Vagina (tissue), 2 donors: Measurements from ENCODE around the gene ANO10.

Experiments used
- POLR2A ChIP-seq, 2 donors: fragments of 450-650 bp; IDR thresholded peaks; one replicate each; pipeline ENCODE4 v1.6.1; 2017; ENCODE audit warnings: antibody characterized with exemption in 2 of 2, mild to moderate bottlenecking in 2 of 2, moderate library complexity in 2 of 2
- POLR2AphosphoS5 ChIP-seq, 2 donors: sonication (generic); formaldehyde crosslinking; IDR thresholded peaks; one replicate each; pipeline ENCODE4 v1.9.0; 2017; ENCODE audit warnings: antibody characterized with exemption in 2 of 2, mild to moderate bottlenecking in 2 of 2, low read depth in 1 of 2; ENCODE audit not compliant: insufficient read depth in 1 of 2
- TF ChIP-seq, protein P1 (sequence below), 3 experiments: fragments of 450-650 bp in 2 of 3; fragments of 200-600 bp in 1 of 3; sonication (generic) in 1 of 3; IDR thresholded peaks; one replicate each; pipeline ENCODE4 v1.5.1; 2017 to 2019; ENCODE audit warnings: antibody characterized with exemption in 3 of 3, mild to moderate bottlenecking in 2 of 3, moderate library complexity in 2 of 3

DNA sequence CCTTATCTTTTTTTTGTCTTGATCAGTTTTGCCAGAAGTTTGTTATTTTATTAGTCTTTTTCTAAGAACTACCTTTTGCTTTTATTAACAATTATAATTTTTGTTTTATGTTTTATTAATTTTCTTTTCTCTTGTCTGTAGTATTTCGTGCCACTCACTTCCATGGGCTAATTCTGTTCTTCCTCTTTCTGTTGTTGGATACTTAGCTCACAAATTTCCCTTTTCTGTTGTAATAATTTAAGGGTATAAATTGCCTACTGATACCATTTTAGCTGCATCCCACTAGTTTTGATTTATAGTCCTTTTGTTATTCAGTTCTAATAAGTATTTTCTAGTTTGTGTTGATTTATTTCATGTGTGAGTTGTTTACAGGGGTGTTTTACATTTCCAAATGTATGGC is 286.8 kb downstream of the ANO10 start:
- TF ChIP-seq, protein P1, sequence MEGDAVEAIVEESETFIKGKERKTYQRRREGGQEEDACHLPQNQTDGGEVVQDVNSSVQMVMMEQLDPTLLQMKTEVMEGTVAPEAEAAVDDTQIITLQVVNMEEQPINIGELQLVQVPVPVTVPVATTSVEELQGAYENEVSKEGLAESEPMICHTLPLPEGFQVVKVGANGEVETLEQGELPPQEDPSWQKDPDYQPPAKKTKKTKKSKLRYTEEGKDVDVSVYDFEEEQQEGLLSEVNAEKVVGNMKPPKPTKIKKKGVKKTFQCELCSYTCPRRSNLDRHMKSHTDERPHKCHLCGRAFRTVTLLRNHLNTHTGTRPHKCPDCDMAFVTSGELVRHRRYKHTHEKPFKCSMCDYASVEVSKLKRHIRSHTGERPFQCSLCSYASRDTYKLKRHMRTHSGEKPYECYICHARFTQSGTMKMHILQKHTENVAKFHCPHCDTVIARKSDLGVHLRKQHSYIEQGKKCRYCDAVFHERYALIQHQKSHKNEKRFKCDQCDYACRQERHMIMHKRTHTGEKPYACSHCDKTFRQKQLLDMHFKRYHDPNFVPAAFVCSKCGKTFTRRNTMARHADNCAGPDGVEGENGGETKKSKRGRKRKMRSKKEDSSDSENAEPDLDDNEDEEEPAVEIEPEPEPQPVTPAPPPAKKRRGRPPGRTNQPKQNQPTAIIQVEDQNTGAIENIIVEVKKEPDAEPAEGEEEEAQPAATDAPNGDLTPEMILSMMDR (IDR thresholded peaks at IDR 0.05), result no peak
- TF ChIP-seq POLR2AphosphoS5 (IDR thresholded peaks at IDR 0.05; ENCODE audit: insufficient read depth in 1 of 2, low read depth in 1 of 2) (no peak), POLR2A (IDR thresholded peaks at IDR 0.05) (no peak)
